HCT116 (cell line): ENCODE measurements around the gene NPB. TPM values are rescaled to one million over a fixed set of nuclear protein-coding genes. Genes with fewer than 3 reads are reported as not detected.

ENCODE experiments used
- ATAC-seq: fragments of 200-7000 bp; cut with Tn5 transposase; 2 replicates; pipeline ENCODE4 v1.9.1; 2020; ENCODE audit warnings: mild to moderate bottlenecking, moderate library complexity
- BruUV-seq: library from RNA; stranded (reverse); fragments of 400-500 nt; replicated peaks from 2 replicates; lab custom pipeline; 2021; lab: Mats Ljungman, UMichigan
- CTCF ChIA-PET: fragments of 300-600 bp; sonication (Branson Sonifier 250); formaldehyde crosslinking; loops from one replicate; lab custom pipeline; 2021; ENCODE audit warnings: antibody characterized with exemption; lab: Charles Lee
- POLR2A ChIA-PET: fragments of 300-600, 350-600 bp; sonication (Branson Sonifier 250); formaldehyde crosslinking; loops from one replicate; lab custom pipeline; 2021; ENCODE audit warnings: antibody characterized with exemption; lab: Charles Lee
- RAD21 ChIA-PET, 2 experiments: fragments of 300-600 bp; sonication (Branson Sonifier 250); formaldehyde crosslinking; loops; one replicate each; lab custom pipeline; 2023; ENCODE audit warnings: low total read pairs in 2 of 2; ENCODE audit not compliant: uncharacterized antibody in 2 of 2, unreplicated experiment in 2 of 2, low non-redundant PET in 1 of 2; lab: Charles Lee
- DNase-seq: peaks from one replicate; pipeline ENCODE4 v3.0.0-alpha.2; 2010; ENCODE audit warnings: low read depth, low spot score
- H2AFZ ChIP-seq: fragments of 200-600 bp; shearing (Covaris generic), sonication (generic); 2 replicates; pipeline ENCODE4 v1.6.1; 2017; ENCODE audit warnings: low read depth, mixed run types, mixed read lengths, antibody characterized with exemption, low read length; ENCODE audit not compliant: poor library complexity, severe bottlenecking
- H3K27ac ChIP-seq: 2 replicates; pipeline ENCODE4 v1.5.1; 2012; ENCODE audit warnings: low read depth, low read length
- H3K27me3 ChIP-seq: fragments of 200-600 bp; sonication (generic); 2 replicates; pipeline ENCODE4 v1.6.1; 2016; ENCODE audit warnings: mixed run types, low read length, mixed read lengths; ENCODE audit not compliant: insufficient read depth
- H3K36me3 ChIP-seq, 2 experiments: fragments of 200-500 bp in 1 of 2; fragments of 200-600 bp in 1 of 2; sonication (Bioruptor generic) in 1 of 2; sonication (generic) in 1 of 2; 2 replicates each; pipeline versions ENCODE4 v1.5.1 to v1.6.1; 2014 to 2016; ENCODE audit warnings: low read length in 2 of 2, inconsistent platforms in 1 of 2, mixed read lengths in 1 of 2, mixed run types in 1 of 2; ENCODE audit not compliant: insufficient read depth in 2 of 2, control insufficient read depth in 1 of 2
- H3K4me1 ChIP-seq, 2 experiments: fragments of 200-600 bp in 1 of 2; sonication (generic) in 1 of 2; 2 replicates each; pipeline versions ENCODE4 v1.5.1 to v1.6.1; 2012 to 2017; ENCODE audit warnings: low read length in 2 of 2, inconsistent platforms in 1 of 2, mild to moderate bottlenecking in 1 of 2, mixed read lengths in 1 of 2, mixed run types in 1 of 2, moderate library complexity in 1 of 2; ENCODE audit not compliant: insufficient read depth in 2 of 2, control insufficient read depth in 1 of 2
- H3K4me2 ChIP-seq: fragments of 200-600 bp; sonication (generic); 2 replicates; pipeline ENCODE4 v1.6.1; 2017; ENCODE audit warnings: mixed run types, low read length, mixed read lengths
- H3K4me3 ChIP-seq, 2 experiments: fragments of 200-600 bp in 1 of 2; sonication (generic) in 1 of 2; replicated peaks in 1 of 2; 2 replicates each; pipeline ENCODE4 v1.5.1; 2011 to 2016; ENCODE audit warnings: low read length in 2 of 2, control low read depth in 1 of 2, low read depth in 1 of 2, mild to moderate bottlenecking in 1 of 2, mixed read lengths in 1 of 2, mixed run types in 1 of 2
- H3K79me2 ChIP-seq: fragments of 200-600 bp; sonication (generic); 2 replicates; pipeline ENCODE4 v1.6.1; 2017; ENCODE audit warnings: mild to moderate bottlenecking, mixed run types, low read length, moderate library complexity, mixed read lengths; ENCODE audit not compliant: insufficient read depth
- H3K9ac ChIP-seq: fragments of 200-600 bp; sonication (generic); 2 replicates; pipeline ENCODE4 v1.6.1; 2016; ENCODE audit warnings: low read length, mixed read lengths
- H3K9me2 ChIP-seq: fragments of 200-600 bp; sonication (generic), shearing (Covaris generic); 2 replicates; pipeline ENCODE4 v1.6.1; 2017; ENCODE audit warnings: mixed run types, mild to moderate bottlenecking, moderate library complexity; ENCODE audit not compliant: insufficient read depth
- H3K9me3 ChIP-seq, 2 experiments: fragments of 200-500 bp in 1 of 2; fragments of 200-600 bp in 1 of 2; sonication (Bioruptor generic) in 1 of 2; sonication (generic) in 1 of 2; 2 replicates each; pipeline ENCODE4 v1.6.1; 2014 to 2017; ENCODE audit warnings: low read length in 2 of 2, mixed read lengths in 2 of 2, inconsistent platforms in 1 of 2, low read depth in 1 of 2, mild to moderate bottlenecking in 1 of 2, mixed run types in 1 of 2, moderate library complexity in 1 of 2; ENCODE audit not compliant: control insufficient read depth in 1 of 2, insufficient read depth in 1 of 2
- H4K20me1 ChIP-seq: fragments of 200-600 bp; sonication (generic), shearing (Covaris generic); 2 replicates; pipeline ENCODE4 v1.6.1; 2017; ENCODE audit warnings: mixed run types, mild to moderate bottlenecking, moderate library complexity; ENCODE audit not compliant: insufficient read depth
- CBX3 ChIP-seq: IDR thresholded peaks from 2 replicates; pipeline ENCODE4 v1.6.1; 2012; ENCODE audit warnings: low read depth
- CEBPB ChIP-seq: IDR thresholded peaks from 2 replicates; pipeline ENCODE4 v1.6.1; 2012; ENCODE audit warnings: low read depth
- EGR1 ChIP-seq: IDR thresholded peaks from 2 replicates; pipeline ENCODE4 v1.6.1; 2012; ENCODE audit warnings: low read depth
- EZH2phosphoT487 ChIP-seq: fragments of 200-600 bp; IDR thresholded peaks from 2 replicates; pipeline ENCODE4 v1.6.1; 2018; ENCODE audit warnings: antibody characterized with exemption, borderline replicate concordance
- JUND ChIP-seq: IDR thresholded peaks from 2 replicates; pipeline ENCODE4 v1.6.1; 2012
- POLR2AphosphoS5 ChIP-seq: IDR thresholded peaks from 2 replicates; pipeline ENCODE4 v1.6.1; 2011; ENCODE audit warnings: mild to moderate bottlenecking, low read depth, low read length, moderate library complexity
- RAD21 ChIP-seq: IDR thresholded peaks from 2 replicates; pipeline ENCODE4 v1.6.1; 2012; ENCODE audit warnings: low read depth, mild to moderate bottlenecking
- SP1 ChIP-seq: IDR thresholded peaks from 2 replicates; pipeline ENCODE4 v1.6.1; 2012; ENCODE audit warnings: low read depth
- SRF ChIP-seq: IDR thresholded peaks from 2 replicates; pipeline ENCODE4 v1.6.1; 2012; ENCODE audit warnings: low read depth
- TCF7L2 ChIP-seq: IDR thresholded peaks from 2 replicates; pipeline ENCODE4 v1.7.0; 2011; ENCODE audit warnings: borderline replicate concordance, inconsistent platforms; ENCODE audit not compliant: insufficient read depth, insufficient read length; ENCODE audit errors: extremely low read depth
- ZFX ChIP-seq: fragments of 450-650 bp; IDR thresholded peaks from 2 replicates; pipeline ENCODE4 v1.6.1; 2017
- ZNF274 ChIP-seq: fragments of 200-500 bp; sonication (Bioruptor generic); IDR thresholded peaks from 2 replicates; pipeline ENCODE4 v1.6.1; 2014; ENCODE audit warnings: mild to moderate bottlenecking, low read depth, low read length, inconsistent platforms
- intact Hi-C: fragments of 100-400 bp; cut with micrococcal nuclease; formaldehyde crosslinking; loops from 2 replicates; pipeline ENCODE4 v1.10.0; 2022
- total RNA-seq: library from RNA; stranded (reverse); gene quantifications from one replicate; pipeline ENCODE4 v1.2.1, GENCODE V29; 2021; ENCODE audit not compliant: unreplicated experiment
- TF ChIP-seq, protein P1 (sequence below): IDR thresholded peaks from 2 replicates; pipeline ENCODE4 v1.6.1; 2012; ENCODE audit warnings: low read depth
- TF ChIP-seq, protein P2 (sequence below): IDR thresholded peaks from 2 replicates; pipeline ENCODE4 v1.6.1; 2012
- TF ChIP-seq, protein P3 (sequence below): IDR thresholded peaks from 2 replicates; pipeline ENCODE4 v1.6.1; 2012
- TF ChIP-seq, protein P4 (sequence below): IDR thresholded peaks from 2 replicates; pipeline ENCODE4 v1.6.1; 2011; ENCODE audit warnings: mild to moderate bottlenecking, low read length, moderate library complexity; ENCODE audit not compliant: insufficient replicate concordance; ENCODE audit errors: extremely low read depth

NPB gene
- total RNA-seq, 1 experiment from 2014 or later: 1.2 TPM

DNA sequence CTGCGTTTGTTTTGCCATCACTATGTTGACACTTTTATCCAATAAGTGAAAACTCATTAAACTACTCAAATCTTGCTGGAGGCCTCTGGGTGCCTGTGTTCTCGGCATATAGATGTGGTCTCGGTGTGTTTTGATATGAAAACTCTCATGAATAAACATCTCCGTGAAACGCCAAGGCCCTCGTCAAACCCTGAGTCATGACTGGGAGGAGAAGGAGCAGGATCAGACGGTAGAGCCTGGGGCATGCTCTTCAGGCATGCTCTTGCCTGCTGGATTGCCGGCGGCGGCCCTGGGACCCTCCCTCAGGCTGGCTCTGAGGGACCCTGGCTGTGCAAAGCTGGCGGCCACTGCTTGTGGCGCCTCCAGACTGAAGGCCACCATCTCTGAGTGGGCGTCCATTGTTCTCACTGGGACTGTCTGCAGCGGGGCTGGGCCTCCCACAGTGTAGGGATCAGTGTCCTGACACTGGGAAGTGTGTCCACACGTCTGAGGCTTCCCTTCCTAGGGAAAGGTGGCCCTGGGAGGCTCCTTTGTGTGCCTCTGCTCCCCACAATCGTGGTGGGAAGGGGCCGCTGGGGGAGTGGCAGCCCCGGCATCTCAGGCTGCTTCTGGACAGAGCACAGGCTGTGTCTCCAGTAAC lies 1.7 kb upstream of the NPB start:
- POLR2A ChIA-PET: no interaction called here
- Histone ChIP-seq H3K27ac (no peak overlapping the region), H3K9ac (no peak overlapping the region), H3K9me3 (no peaks in the 10 kb centered on the region), H4K20me1 (no peaks in the 10 kb centered on the region), H3K27me3 (no peaks in the 10 kb centered on the region), H2AFZ (no peak overlapping the region), H3K4me1 (peaks cover 24 to 52% of the 10 kb centered on the region in 2 experiments), H3K79me2 (peaks cover 3% of the 10 kb centered on the region; the same call in 1 of the 2 replicates), H3K9me2 (no peaks in the 10 kb centered on the region), H3K4me2 (no peak overlapping the region), H3K36me3 (peaks cover 6 to 27% of the 10 kb centered on the region in 2 experiments; a peak in 2 of 4 replicates), H3K4me3 (no peak overlapping the region)
- intact Hi-C loops: no loop called here
- RAD21 ChIA-PET: no interaction called here
- no TSS peak for BruUV-seq
- no peak for ATAC-seq
- no peak for TF ChIP-seq EZH2phosphoT487
- TF ChIP-seq, protein P1, sequence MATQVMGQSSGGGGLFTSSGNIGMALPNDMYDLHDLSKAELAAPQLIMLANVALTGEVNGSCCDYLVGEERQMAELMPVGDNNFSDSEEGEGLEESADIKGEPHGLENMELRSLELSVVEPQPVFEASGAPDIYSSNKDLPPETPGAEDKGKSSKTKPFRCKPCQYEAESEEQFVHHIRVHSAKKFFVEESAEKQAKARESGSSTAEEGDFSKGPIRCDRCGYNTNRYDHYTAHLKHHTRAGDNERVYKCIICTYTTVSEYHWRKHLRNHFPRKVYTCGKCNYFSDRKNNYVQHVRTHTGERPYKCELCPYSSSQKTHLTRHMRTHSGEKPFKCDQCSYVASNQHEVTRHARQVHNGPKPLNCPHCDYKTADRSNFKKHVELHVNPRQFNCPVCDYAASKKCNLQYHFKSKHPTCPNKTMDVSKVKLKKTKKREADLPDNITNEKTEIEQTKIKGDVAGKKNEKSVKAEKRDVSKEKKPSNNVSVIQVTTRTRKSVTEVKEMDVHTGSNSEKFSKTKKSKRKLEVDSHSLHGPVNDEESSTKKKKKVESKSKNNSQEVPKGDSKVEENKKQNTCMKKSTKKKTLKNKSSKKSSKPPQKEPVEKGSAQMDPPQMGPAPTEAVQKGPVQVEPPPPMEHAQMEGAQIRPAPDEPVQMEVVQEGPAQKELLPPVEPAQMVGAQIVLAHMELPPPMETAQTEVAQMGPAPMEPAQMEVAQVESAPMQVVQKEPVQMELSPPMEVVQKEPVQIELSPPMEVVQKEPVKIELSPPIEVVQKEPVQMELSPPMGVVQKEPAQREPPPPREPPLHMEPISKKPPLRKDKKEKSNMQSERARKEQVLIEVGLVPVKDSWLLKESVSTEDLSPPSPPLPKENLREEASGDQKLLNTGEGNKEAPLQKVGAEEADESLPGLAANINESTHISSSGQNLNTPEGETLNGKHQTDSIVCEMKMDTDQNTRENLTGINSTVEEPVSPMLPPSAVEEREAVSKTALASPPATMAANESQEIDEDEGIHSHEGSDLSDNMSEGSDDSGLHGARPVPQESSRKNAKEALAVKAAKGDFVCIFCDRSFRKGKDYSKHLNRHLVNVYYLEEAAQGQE: no peak
- TF ChIP-seq SP1: no peak
- TF ChIP-seq, protein P2, sequence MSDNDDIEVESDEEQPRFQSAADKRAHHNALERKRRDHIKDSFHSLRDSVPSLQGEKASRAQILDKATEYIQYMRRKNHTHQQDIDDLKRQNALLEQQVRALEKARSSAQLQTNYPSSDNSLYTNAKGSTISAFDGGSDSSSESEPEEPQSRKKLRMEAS: no peak
- no peak for TF ChIP-seq JUND
- TF ChIP-seq RAD21: no peak
- no peak for TF ChIP-seq ZNF274
- no peak for TF ChIP-seq EGR1
- TF ChIP-seq, protein P3, sequence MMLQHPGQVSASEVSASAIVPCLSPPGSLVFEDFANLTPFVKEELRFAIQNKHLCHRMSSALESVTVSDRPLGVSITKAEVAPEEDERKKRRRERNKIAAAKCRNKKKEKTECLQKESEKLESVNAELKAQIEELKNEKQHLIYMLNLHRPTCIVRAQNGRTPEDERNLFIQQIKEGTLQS: no peak
- no peak for TF ChIP-seq CEBPB
- TF ChIP-seq TCF7L2: no peak
- no peak for TF ChIP-seq ZFX
- no peak for TF ChIP-seq POLR2AphosphoS5
- TF ChIP-seq, protein P4, sequence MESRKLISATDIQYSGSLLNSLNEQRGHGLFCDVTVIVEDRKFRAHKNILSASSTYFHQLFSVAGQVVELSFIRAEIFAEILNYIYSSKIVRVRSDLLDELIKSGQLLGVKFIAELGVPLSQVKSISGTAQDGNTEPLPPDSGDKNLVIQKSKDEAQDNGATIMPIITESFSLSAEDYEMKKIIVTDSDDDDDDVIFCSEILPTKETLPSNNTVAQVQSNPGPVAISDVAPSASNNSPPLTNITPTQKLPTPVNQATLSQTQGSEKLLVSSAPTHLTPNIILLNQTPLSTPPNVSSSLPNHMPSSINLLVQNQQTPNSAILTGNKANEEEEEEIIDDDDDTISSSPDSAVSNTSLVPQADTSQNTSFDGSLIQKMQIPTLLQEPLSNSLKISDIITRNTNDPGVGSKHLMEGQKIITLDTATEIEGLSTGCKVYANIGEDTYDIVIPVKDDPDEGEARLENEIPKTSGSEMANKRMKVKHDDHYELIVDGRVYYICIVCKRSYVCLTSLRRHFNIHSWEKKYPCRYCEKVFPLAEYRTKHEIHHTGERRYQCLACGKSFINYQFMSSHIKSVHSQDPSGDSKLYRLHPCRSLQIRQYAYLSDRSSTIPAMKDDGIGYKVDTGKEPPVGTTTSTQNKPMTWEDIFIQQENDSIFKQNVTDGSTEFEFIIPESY: no peak
- no peak for TF ChIP-seq SRF
- TF ChIP-seq CBX3: no peak
- no peak for DNase-seq
- CTCF ChIA-PET: no interaction called here
